ENCODE measurements around the gene SMIM41. TPM values are rescaled to one million over a fixed set of nuclear protein-coding genes. Genes with fewer than 3 reads are reported as not detected.

Gene SMIM41
- total RNA-seq, 4 donors from 2014 or later = not detected

- intact Hi-C loops (cut with DNase I; ENCODE audit: low total_unique reads) (loop anchor here (5.0 kb wide), 2 partner anchors 36 to 121 kb away; no protein-coding TSS in a partner anchor), in situ Hi-C loops (cut with MboI; ENCODE audit: low sequenced_read_pairs in 4 of 4) (no loop called here)
- no peak for TF ChIP-seq CTCF (IDR thresholded peaks at IDR 0.05 in 4 of 5, conservative IDR thresholded peaks at IDR 0.05 in 1 of 5)
- TF ChIP-seq POLR2A (IDR thresholded peaks at IDR 0.05) = no peak
- ATAC-seq (no peak), DNase-seq (no peak)
- H3K9me3 ChIP-seq = no peaks in the 10 kb centered on the region
- H3K36me3 ChIP-seq = no peaks in the 10 kb centered on the region
- H3K4me1 ChIP-seq = peaks cover 0 to 30% of the 10 kb centered on the region in 2 donors
- H3K4me3 ChIP-seq = no peak overlapping the region
- H3K27me3 ChIP-seq = no peaks in the 10 kb centered on the region
- no peak overlapping the region for H3K27ac ChIP-seq
These were observed 44.1 kb downstream of the SMIM41 start for GRCh38 chr12:52123487-52124186.

GRCh38 chr12:52125476-52125900 is 46.0 kb downstream of the SMIM41 start:
- Histone ChIP-seq H3K36me3 (no peaks in the 10 kb centered on the region), H3K4me3 (no peak overlapping the region), H3K27ac (peak overlapping the region; percentile 74 to 82 (median 78)), H3K9me3 (no peaks in the 10 kb centered on the region), H3K27me3 (no peaks in the 10 kb centered on the region), H3K4me1 (peaks cover 0 to 32% of the 10 kb centered on the region in 2 donors)
- TF ChIP-seq CTCF (IDR thresholded peaks at IDR 0.05 in 4 of 5, conservative IDR thresholded peaks at IDR 0.05 in 1 of 5) (no peak), POLR2A (IDR thresholded peaks at IDR 0.05) (no peak)
- intact Hi-C loops (cut with DNase I; ENCODE audit: low total_unique reads) (no loop called here), in situ Hi-C loops (cut with MboI; ENCODE audit: low sequenced_read_pairs in 4 of 4) (no loop called here)
- ATAC-seq (no peak), DNase-seq (no peak)

GRCh38 chr12:52126050-52126604 is 46.6 kb downstream of the SMIM41 start:
- intact Hi-C loops (cut with DNase I; ENCODE audit: low total_unique reads) = no loop called here
- peak overlapping the region; percentile 74 to 82 (median 78) for H3K27ac ChIP-seq
- DNase-seq = no peak

More at GRCh38 chr12:52126050-52126604, 46.6 kb downstream of the SMIM41 start:
- no peak for ATAC-seq
- Histone ChIP-seq H3K4me3 (no peak overlapping the region), H3K9me3 (no peaks in the 10 kb centered on the region), H3K4me1 (peaks cover 0 to 32% of the 10 kb centered on the region in 2 donors), H3K36me3 (no peaks in the 10 kb centered on the region), H3K27me3 (no peaks in the 10 kb centered on the region)
- in situ Hi-C loops (cut with MboI; ENCODE audit: low sequenced_read_pairs in 4 of 4) = no loop called here
- TF ChIP-seq CTCF (IDR thresholded peaks at IDR 0.05 in 4 of 5, conservative IDR thresholded peaks at IDR 0.05 in 1 of 5) = no peak
- peak in 1 of 2 donors; percentile 15 for TF ChIP-seq POLR2A (IDR thresholded peaks at IDR 0.05)
